ENCODE measurements around the gene EPS8.

DNA sequence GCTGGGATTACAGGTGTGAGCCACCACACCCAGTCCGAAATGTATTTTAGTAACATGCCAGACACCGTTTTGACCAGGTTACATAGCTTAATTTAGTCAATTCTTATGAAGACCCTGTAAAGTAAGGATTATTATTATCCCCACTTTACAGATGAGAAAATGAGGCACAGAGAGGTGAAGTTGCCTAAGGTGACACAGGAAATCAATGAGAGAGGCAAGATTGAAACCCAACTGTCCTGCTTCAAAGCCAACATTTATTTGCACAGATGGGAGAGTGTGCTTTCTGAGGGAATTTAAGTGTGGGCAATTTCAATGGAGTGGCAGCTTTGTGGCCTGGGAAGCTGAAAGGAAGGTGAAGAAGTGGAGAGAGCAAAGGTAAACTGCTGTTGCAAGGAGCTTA is 19.1 kb upstream of the EPS8 start:
- no peak for TF ChIP-seq RCOR1 (IDR thresholded peaks at IDR 0.05; ENCODE audit: low read length)
- TF ChIP-seq, protein P1, sequence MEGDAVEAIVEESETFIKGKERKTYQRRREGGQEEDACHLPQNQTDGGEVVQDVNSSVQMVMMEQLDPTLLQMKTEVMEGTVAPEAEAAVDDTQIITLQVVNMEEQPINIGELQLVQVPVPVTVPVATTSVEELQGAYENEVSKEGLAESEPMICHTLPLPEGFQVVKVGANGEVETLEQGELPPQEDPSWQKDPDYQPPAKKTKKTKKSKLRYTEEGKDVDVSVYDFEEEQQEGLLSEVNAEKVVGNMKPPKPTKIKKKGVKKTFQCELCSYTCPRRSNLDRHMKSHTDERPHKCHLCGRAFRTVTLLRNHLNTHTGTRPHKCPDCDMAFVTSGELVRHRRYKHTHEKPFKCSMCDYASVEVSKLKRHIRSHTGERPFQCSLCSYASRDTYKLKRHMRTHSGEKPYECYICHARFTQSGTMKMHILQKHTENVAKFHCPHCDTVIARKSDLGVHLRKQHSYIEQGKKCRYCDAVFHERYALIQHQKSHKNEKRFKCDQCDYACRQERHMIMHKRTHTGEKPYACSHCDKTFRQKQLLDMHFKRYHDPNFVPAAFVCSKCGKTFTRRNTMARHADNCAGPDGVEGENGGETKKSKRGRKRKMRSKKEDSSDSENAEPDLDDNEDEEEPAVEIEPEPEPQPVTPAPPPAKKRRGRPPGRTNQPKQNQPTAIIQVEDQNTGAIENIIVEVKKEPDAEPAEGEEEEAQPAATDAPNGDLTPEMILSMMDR (IDR thresholded peaks at IDR 0.05), result no peak
- TF ChIP-seq POLR2AphosphoS5 (IDR thresholded peaks at IDR 0.05; ENCODE audit: low read depth, low read length), result no peak
- no peak for TF ChIP-seq USF1 (IDR thresholded peaks at IDR 0.05; ENCODE audit: borderline replicate concordance, low read depth)
- TF ChIP-seq SMC3 (IDR thresholded peaks at IDR 0.05; ENCODE audit: low read depth, low read length), result no peak
- no peak for TF ChIP-seq FOSL2 (IDR thresholded peaks at IDR 0.05; ENCODE audit: borderline replicate concordance, low read depth)
- TF ChIP-seq EP300 (IDR thresholded peaks at IDR 0.05; ENCODE audit: borderline replicate concordance in 1 of 2, low read depth in 1 of 2, low read length in 1 of 2), result no peak
- TF ChIP-seq TCF12 (IDR thresholded peaks at IDR 0.05), result no peak
- TF ChIP-seq, protein P2, sequence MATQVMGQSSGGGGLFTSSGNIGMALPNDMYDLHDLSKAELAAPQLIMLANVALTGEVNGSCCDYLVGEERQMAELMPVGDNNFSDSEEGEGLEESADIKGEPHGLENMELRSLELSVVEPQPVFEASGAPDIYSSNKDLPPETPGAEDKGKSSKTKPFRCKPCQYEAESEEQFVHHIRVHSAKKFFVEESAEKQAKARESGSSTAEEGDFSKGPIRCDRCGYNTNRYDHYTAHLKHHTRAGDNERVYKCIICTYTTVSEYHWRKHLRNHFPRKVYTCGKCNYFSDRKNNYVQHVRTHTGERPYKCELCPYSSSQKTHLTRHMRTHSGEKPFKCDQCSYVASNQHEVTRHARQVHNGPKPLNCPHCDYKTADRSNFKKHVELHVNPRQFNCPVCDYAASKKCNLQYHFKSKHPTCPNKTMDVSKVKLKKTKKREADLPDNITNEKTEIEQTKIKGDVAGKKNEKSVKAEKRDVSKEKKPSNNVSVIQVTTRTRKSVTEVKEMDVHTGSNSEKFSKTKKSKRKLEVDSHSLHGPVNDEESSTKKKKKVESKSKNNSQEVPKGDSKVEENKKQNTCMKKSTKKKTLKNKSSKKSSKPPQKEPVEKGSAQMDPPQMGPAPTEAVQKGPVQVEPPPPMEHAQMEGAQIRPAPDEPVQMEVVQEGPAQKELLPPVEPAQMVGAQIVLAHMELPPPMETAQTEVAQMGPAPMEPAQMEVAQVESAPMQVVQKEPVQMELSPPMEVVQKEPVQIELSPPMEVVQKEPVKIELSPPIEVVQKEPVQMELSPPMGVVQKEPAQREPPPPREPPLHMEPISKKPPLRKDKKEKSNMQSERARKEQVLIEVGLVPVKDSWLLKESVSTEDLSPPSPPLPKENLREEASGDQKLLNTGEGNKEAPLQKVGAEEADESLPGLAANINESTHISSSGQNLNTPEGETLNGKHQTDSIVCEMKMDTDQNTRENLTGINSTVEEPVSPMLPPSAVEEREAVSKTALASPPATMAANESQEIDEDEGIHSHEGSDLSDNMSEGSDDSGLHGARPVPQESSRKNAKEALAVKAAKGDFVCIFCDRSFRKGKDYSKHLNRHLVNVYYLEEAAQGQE (IDR thresholded peaks at IDR 0.05; ENCODE audit: low read depth, low read length), result no peak
- no peak for TF ChIP-seq CHD2 (IDR thresholded peaks at IDR 0.05; ENCODE audit: low read length, partially characterized antibody)
- no peak for TF ChIP-seq JUND (IDR thresholded peaks at IDR 0.05)
- TF ChIP-seq MAX (IDR thresholded peaks at IDR 0.05; ENCODE audit: low read depth), result no peak
- no peak for TF ChIP-seq NRF1 (IDR thresholded peaks at IDR 0.05; ENCODE audit: low read depth, low read length)

Data from SK-N-SH (cell line).